Posterior cingulate gyrus (tissue), 11 donors: ENCODE measurements around the gene SUN3.
"Not testable (repeated sequence)": the region's sequence is repeated elsewhere in the genome, so short reads cannot be mapped to it uniquely, and the experiment has no call there.

Experiments
- DNase-seq, 10 donors: peaks; one replicate each; pipeline versions ENCODE4 v3.0.0 to v3.0.0-alpha.2; 2020 to 2021; ENCODE audit warnings: mixed read lengths in 3 of 10
- intact Hi-C: fragments of 100-400 bp; cut with DNase I; formaldehyde crosslinking; loops from one replicate; pipeline ENCODE4 v1.15.1; 2023

SUN3 gene

GRCh38 chr7:47982610-47983009 lies 46.3 kb downstream of the SUN3 start:
- intact Hi-C loops, result no loop called here
- no peak for DNase-seq

GRCh38 chr7:47980648-47981047 lies 48.3 kb downstream of the SUN3 start:
- intact Hi-C loops, result not testable (repeated sequence)

GRCh38 chr7:47979832-47980181 lies 49.1 kb downstream of the SUN3 start:
- DNase-seq, result no peak
- intact Hi-C loops, result loop anchor here (5.0 to 10.0 kb wide), 2 partner anchors 65 to 107 kb away; partner anchors contain the start of gene UPP1

More at GRCh38 chr7:47980648-47981047, 48.3 kb downstream of the SUN3 start:
- not testable (repeated sequence) for DNase-seq

- DNase-seq, result peak; percentile 81 to 98 (median 88)
- intact Hi-C loops, result loop anchor here (5.0 to 10.0 kb wide), 2 partner anchors 64 to 108 kb away; partner anchors contain the start of gene UPP1
Measured at GRCh38 chr7:47979145-47979831, 49.6 kb downstream of the SUN3 start, which contains the start of gene HUS1. TSS of gene HUS1 (minus strand) at chr7:47979615. CDS start at chr7:47979519, 96 bp downstream.

- intact Hi-C loops, result loop anchor here (5.0 to 10.0 kb wide), 2 partner anchors 64 to 109 kb away; partner anchors contain the start of gene UPP1
Measured at GRCh38 chr7:47978790-47979144, 50.1 kb downstream of the SUN3 start.

DNA sequence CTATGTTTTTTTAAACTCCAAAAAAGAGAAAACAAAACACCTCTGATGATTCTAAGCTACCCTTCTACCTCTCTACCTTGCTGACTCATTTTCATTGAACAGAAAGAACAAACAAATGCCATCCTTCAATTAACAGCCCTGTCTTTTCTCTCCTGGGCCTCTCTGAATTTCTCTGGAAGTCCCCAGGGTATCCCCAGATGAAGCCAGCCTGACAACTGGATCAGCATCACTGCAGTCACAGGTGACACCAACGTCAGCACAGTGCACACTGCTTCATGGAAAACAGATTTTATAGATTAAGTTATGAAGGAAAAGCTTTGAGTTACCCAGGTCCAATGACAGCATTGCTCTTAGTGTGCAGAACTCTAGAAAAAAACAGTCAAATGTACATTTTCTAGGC lies 55.2 kb downstream of the SUN3 start:
- intact Hi-C loops, result loop anchor here (10.0 kb wide), 1 partner anchor 59 kb away; no protein-coding TSS in a partner anchor
- DNase-seq, result no peak

More at GRCh38 chr7:47978790-47979144, 50.1 kb downstream of the SUN3 start:
- DNase-seq, result no peak

- intact Hi-C loops, result loop anchor here (10.0 kb wide), 1 partner anchor 56 kb away; no protein-coding TSS in a partner anchor
- no peak for DNase-seq
Measured at GRCh38 chr7:47970761-47971160, 58.1 kb downstream of the SUN3 start.

DNA sequence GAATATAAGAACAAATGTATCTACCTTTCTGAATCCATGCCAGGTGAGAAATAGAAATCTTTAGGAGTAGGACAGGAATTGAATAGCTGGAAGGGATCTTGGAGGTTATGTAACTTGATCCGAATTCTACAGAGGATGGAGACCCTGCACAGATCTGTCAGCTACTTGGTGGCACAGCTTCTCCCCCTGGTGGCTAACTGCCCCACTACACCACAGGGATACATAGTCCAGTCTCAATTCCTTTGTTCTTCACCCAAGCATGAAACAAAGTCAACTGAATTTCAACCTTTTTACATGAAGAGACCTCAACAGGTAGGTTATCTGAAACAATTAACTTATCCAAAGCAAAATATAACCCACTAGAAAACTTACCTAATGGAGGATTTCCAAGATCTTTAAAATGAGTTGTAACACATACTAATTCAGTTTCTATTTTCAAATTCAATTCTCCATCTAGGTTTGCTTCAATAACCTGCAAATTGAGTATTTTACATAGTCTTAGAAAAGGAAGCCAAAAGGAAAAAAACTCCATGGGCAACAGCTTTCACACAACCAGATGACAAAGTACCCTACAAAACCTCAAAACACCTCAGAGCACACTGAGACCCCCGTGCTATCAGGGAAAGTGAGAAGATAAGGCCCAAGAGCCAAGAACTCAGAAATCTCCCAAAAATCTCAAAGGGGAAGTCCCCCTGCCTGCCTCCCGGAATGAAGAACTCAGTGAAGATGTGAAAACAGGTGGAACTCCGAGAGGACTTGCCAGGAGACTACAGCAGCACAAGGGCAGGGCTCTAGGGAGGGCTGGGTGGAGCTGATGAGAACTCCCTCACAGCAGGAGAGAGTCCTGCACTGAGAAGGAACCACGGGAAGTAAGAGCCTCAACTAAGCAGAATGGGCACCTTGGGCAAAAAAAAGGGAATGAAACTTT lies 59.8 kb downstream of the SUN3 start:
- intact Hi-C loops, result no loop called here

DNA sequence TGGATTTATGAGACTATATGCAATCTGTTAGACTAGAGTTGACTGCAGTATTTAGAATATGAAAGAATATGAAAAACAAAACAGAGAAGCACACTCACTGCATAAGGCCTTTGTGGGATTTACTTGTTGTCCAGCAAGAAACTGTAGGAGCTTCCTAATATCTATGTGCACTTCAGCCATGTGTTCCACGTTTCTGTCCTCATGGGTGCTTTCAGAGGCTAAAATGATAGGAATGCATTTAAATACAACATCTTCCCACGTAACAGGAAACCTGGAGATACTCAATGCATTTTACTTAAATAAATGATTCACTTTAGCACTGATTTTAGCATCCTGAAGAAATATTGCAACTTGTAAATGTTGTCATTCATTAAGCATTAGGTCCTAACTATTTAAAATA lies 61.2 kb downstream of the SUN3 start:
- intact Hi-C loops, result no loop called here

More for the DNA sequence above, 59.8 kb downstream of the SUN3 start:
- DNase-seq, result peak; percentile 35 to 94 (median 72)

GRCh38 chr7:47967123-47967522 lies 61.8 kb downstream of the SUN3 start:
- no peak for DNase-seq
- intact Hi-C loops, result no loop called here

More for the DNA sequence above, 61.2 kb downstream of the SUN3 start:
- DNase-seq, result no peak

DNA sequence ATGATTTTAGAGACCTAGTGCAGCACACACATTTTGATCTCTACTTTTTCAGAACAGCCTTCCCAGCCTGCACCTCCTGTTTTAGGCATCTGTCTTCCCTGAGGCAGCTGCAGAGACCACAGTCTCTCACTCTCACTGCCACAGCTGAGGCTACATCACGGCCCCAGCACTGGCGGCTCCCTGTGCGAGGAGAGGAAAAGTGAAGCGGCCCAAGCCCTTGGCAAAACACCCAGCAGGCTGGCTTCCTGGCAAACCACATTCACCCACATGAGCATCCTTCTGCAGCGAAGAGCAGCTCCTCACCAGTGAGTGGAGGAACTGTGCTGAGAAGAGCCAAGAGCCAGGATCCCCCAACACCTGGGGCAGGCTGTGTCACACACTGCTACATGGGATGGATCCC lies 63.5 kb downstream of the SUN3 start:
- DNase-seq, result peak in 6 of 10 donors; percentile 16 to 90 (median 60)
- intact Hi-C loops, result no loop called here

DNA sequence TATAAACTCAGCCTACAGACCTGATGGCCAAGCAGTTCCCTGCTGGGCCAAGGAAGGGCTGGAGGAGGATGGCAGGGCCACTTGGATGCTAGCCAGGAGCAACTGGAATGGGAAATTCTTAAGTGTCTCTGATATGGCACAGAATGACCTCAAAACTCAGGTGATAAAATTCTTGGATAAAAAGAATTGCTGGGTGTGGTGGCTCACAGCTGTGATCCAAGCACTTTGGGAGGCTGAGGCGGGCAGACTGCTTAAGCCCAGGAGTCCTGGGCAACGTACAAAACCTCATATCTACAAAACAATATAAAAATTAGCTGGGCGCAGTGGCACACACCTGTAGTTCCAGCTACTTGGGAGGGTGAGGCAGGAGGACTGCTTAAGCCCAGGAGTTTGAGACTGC lies 66.6 kb downstream of the SUN3 start:
- no peak for DNase-seq

DNA sequence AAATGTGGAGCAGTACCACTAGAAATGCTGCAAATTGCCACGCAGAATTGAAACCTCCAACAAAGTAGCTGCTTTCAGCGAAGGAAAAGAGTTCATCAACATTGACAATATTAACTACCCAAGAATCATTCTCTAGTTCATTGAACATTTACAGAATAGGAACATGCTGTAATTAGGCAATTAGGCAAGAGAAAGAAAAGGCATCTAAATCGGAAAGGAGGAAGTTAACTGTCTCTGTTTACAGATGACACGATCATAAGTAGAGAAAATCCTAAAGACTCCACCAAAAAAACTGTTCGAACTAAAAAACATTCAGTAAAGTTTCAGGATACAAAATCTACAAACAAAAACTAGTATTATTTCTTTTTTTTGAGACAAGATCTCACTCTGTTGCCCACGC lies 71.8 kb downstream of the SUN3 start:
- intact Hi-C loops, result no loop called here
- no peak for DNase-seq

More for the DNA sequence above, 66.6 kb downstream of the SUN3 start:
- intact Hi-C loops, result no loop called here

DNA sequence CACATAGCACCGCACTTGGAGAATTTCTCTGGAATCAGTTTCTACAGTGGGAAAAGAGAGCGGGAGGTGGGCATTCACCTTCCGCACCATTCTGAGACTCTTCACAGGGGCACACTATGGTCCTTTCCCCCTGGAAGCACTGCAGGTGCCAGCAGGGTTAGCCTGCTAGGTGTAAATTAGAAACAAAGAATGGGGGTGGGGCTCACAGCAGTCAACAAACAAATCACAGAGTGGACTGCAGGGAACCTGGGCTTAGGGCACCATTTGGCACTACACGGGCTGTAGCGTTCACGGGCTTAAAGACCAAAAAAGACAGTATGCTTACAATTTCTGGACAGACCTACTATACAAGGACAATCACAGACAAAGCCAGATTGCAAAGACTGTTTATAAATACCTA lies 72.7 kb downstream of the SUN3 start:
- no peak for DNase-seq
- intact Hi-C loops, result no loop called here

DNA sequence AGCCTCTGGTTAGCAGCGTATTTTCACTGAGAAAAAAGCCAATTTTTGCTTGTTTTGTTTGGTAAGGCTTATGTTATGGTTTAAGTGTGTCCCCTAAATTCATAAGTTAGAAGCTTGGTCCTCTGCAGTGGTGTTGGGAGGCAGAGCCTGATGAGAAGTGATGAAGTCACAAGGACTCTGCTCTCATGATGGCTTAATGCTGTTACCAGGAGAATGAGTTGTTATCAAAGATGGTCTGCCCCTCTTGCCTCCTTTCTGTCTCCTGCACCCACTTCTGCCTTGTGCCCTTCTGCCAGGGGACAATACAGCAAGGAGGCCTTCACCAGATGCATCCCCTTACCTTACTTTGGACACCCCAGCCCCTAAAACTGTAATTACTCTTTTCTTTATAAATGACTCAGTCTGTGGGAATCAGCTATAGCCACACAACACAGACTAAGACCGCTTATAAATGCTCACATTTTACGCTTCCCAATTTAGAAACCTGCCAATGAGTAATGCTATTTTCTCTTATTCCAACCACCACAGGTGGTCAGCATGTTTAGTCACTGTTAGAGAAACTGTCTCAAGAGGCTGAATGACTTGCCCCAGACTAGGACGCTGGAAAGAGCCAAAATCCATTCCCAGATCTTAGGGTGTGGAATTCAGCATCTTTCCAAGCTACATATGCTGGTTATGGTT lies 74.5 kb downstream of the SUN3 start:
- no peak for DNase-seq
- intact Hi-C loops, result no loop called here

- DNase-seq, result no peak
- intact Hi-C loops, result no loop called here
Measured at GRCh38 chr7:47953822-47954221, 75.1 kb downstream of the SUN3 start.

- DNase-seq, result no peak
- intact Hi-C loops, result no loop called here
Measured at GRCh38 chr7:47952224-47952623, 76.7 kb downstream of the SUN3 start.

DNA sequence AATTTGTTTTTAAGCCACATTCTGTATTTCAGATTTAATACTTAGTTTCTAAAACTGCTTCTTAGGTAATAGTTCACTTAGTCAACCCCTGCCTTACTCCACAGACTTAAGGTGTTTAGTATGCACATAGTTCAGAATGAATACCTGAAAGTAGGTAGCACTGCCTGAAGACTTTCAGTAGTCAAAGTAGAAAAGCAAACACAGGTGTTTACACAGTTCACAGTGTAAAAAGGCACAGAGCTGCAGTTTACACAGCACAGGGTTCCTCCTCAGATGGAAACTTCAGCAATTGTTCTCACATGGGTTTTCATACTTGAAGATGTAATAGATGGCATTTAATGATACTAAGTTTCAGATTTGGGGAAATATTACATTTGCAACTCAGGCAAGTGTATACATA lies 77.5 kb downstream of the SUN3 start:
- intact Hi-C loops, result no loop called here
- no peak for DNase-seq

DNA sequence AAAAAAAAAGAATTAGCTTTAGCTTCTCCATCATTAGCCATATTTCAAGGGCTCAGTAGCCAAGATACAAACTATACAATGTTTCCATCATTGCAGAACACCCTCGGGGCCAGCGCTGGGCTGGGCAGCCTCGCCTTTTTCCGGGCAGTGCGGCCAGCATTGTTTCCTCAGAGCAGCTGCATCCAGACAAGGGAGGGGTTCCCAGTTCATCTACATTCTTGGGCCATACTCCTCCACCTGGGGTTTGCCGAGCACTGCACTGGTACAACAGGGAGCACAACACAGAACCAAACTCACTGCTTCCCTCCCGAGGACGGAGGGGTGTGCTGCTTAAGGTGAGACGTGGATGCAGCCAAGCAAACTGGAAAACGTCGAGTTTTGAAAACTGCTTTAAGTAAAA lies 78.2 kb downstream of the SUN3 start:
- peak in 2 of 10 donors; percentile 28 to 84 for DNase-seq
- intact Hi-C loops, result no loop called here

GRCh38 chr7:47949703-47950102 lies 79.2 kb downstream of the SUN3 start:
- intact Hi-C loops, result no loop called here
- DNase-seq, result no peak
